HUES48 (cell line): ENCODE results near the gene ZCCHC14.
"Not testable (repeated sequence)": the region's sequence is repeated elsewhere in the genome, so short reads cannot be mapped to it uniquely, and the experiment has no call there.

Source experiments
- H3K27ac ChIP-seq: one replicate; pipeline ENCODE4 v1.7.0; 2013; ENCODE audit warnings: low read depth, low read length, inconsistent platforms
- H3K27me3 ChIP-seq: 2 replicates; pipeline ENCODE4 v1.6.1; 2013; ENCODE audit warnings: mild to moderate bottlenecking, low read length; ENCODE audit not compliant: control insufficient read depth, insufficient read depth
- H3K36me3 ChIP-seq: 2 replicates; pipeline ENCODE4 v1.6.1; 2013; ENCODE audit warnings: low read length; ENCODE audit not compliant: control insufficient read depth, insufficient read depth
- H3K4me1 ChIP-seq: 2 replicates; pipeline ENCODE4 v1.6.1; 2013; ENCODE audit warnings: mild to moderate bottlenecking, low read length; ENCODE audit not compliant: control insufficient read depth, insufficient read depth
- H3K4me3 ChIP-seq: 2 replicates; pipeline ENCODE4 v1.5.1; 2013; ENCODE audit warnings: mild to moderate bottlenecking, low read depth, low read length
- H3K9ac ChIP-seq: 2 replicates; pipeline ENCODE4 v1.6.1; 2013; ENCODE audit warnings: mild to moderate bottlenecking, low read depth, low read length, moderate library complexity
- H3K9me3 ChIP-seq: 2 replicates; pipeline ENCODE4 v1.6.1; 2013; ENCODE audit warnings: low read length; ENCODE audit not compliant: control insufficient read depth, insufficient read depth

Gene ZCCHC14

GRCh38 chr16:87485792-87486191 lies 7.0 kb downstream of the ZCCHC14 start:
- H3K36me3 ChIP-seq, H3K4me3 ChIP-seq, H3K9me3 ChIP-seq, H3K9ac ChIP-seq, H3K27ac ChIP-seq, H3K27me3 ChIP-seq: not testable (repeated sequence)
- H3K4me1 ChIP-seq = peaks cover 19% of the 10 kb centered on the region

DNA sequence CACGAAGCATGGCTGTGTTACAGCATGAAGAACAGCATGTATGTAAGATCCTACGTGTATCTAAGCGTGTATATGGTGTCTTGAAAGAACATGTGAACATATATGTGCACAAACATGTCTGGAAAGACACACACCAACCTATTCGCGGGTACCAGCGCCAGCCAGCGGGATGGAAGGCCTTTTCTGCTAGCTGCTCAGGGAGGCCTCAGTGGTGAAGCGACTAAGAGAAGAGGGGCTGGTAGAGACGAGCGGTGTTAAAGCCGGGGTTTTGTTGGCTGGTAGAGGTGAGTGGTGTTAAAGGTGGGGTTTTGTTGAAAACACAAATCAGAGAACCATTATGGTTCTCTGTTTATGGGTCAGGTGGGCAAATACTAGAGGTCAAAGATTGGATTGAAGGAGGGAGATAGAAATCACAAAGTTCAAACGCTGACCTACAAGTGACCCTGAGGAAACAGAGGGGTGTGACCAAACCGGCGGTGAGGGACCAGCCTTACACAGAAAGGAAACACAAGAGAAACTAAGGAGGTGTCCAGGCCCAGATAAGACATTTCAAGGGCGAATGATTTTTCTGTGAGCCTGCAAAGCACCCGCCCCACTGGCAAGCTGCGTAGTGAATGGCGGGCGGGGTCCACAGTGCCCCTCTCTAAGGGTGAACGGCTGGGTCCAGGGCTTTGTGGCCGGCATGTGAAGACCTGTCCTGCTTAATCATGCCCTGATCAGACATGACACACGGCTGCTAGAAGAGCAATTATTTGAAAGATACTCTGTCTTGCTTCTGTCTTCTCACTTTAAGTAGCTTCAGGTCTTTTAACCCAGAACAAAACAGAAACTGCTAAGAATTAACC lies 8.1 kb downstream of the ZCCHC14 start:
- Histone ChIP-seq H3K27me3 (no peaks in the 10 kb centered on the region), H3K9ac (no peak overlapping the region), H3K27ac (no peak overlapping the region), H3K36me3 (peaks cover 5% of the 10 kb centered on the region; the same call in 1 of the 2 replicates), H3K4me3 (no peak overlapping the region), H3K4me1 (peaks cover 9% of the 10 kb centered on the region), H3K9me3 (no peaks in the 10 kb centered on the region)

DNA sequence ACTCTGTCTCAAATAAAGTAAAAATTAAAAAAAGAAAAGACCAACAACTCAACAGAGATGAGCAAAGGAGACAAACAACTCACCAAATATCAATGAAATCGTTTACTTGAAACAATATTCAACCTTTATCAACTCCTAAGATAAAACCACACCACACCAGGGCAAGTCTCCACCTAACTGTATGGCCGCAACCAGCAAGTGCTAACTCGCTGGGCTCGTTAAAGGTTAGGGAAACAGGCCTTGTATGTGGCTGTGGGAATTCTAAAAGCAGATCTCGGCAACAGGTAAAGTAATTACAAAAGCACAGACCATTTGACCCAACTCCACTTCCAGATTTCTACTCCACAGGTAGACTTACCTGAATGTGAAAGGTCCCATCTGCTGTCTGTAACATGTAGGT lies 9.3 kb downstream of the ZCCHC14 start:
- H3K4me3 ChIP-seq = no peak overlapping the region
- H3K9me3 ChIP-seq = no peaks in the 10 kb centered on the region
- H3K36me3 ChIP-seq = peaks cover 5% of the 10 kb centered on the region; the same call in 1 of the 2 replicates
- H3K9ac ChIP-seq = no peak overlapping the region
- H3K4me1 ChIP-seq = peaks cover 8% of the 10 kb centered on the region
- H3K27me3 ChIP-seq = no peaks in the 10 kb centered on the region
- no peak overlapping the region for H3K27ac ChIP-seq

- H3K4me3 ChIP-seq, H3K36me3 ChIP-seq, H3K9ac ChIP-seq, H3K9me3 ChIP-seq, H3K27me3 ChIP-seq, H3K27ac ChIP-seq, H3K4me1 ChIP-seq: not testable (repeated sequence)
Measured at GRCh38 chr16:87482670-87483069, 10.2 kb downstream of the ZCCHC14 start.

GRCh38 chr16:87482266-87482665 lies 10.6 kb downstream of the ZCCHC14 start:
- no peaks in the 10 kb centered on the region for H3K9me3 ChIP-seq
- no peak overlapping the region for H3K4me3 ChIP-seq
- H3K9ac ChIP-seq = no peak overlapping the region
- H3K27ac ChIP-seq = no peak overlapping the region
- no peaks in the 10 kb centered on the region; the same call in 1 of the 2 replicates for H3K4me1 ChIP-seq
- no peaks in the 10 kb centered on the region for H3K27me3 ChIP-seq
- peaks cover 5% of the 10 kb centered on the region; the same call in 1 of the 2 replicates for H3K36me3 ChIP-seq

GRCh38 chr16:87481711-87482110 lies 11.1 kb downstream of the ZCCHC14 start:
- H3K4me3 ChIP-seq, H3K9me3 ChIP-seq, H3K4me1 ChIP-seq, H3K9ac ChIP-seq, H3K27ac ChIP-seq, H3K27me3 ChIP-seq, H3K36me3 ChIP-seq: not testable (repeated sequence)

DNA sequence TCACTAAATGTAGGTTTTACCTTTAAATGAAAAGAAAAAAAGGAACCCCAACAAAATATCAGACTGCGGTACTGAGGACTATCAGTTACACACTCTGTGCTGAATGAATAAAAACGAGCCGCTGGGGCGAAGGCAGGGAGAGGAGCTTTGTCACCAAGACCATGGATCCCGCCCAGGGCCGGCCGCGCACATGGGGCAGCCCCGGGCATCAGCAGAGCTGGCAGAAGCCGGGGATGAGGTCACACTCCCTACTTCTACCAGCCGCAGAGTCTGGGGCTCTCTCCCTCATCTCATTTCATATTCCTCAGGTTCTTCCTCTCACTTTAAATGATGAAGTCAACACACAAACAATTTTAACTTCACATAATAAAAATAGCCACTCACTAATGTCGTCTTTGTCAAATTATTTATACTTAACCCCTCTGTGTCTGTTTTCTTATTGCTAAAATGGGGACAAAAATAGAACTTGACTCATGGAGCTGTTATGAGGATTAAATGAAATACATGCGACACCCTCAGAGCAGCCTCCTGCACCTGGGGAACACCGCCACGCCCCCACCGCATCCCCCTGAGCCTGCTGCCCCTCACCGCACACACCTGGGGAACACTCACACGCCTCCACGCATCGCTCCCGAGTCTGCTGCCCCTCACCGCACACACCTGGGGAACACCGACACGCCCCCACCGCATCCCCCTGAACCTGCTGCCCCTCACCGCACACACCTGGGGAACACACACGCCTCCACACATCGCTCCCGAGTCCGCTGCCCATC lies 15.4 kb downstream of the ZCCHC14 start:
- not testable (repeated sequence) for H3K4me1 ChIP-seq, H3K27ac ChIP-seq, H3K27me3 ChIP-seq, H3K9ac ChIP-seq, H3K9me3 ChIP-seq, H3K36me3 ChIP-seq, H3K4me3 ChIP-seq

DNA sequence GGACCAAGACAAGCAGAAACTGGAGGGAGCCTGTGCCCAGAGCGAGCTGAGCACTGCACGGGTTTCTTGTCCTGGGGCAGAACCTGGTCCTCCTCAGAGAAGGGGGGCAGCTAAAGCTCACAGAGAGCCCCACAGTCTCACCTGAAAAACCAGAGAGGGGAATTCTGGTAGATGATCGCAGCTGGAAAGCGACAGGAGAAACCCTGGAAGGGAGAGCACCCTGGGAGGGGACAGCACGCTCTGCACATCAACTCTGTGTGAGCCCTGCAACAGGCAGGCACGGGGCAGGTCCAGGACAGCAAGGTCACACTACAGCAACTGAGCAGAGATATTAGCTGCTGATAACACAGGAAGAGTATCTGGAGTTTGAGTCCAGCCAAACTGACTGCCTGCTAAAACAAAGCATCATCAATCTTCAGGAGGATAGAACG lies 18.2 kb downstream of the ZCCHC14 start:
- H3K27ac ChIP-seq = no peak overlapping the region
- H3K36me3 ChIP-seq = 0 out of 2 replicates have a peak, but pooled peaks cover 3% of the 10 kb centered on the region
- H3K4me3 ChIP-seq = no peak overlapping the region
- H3K4me1 ChIP-seq = peaks cover 6% of the 10 kb centered on the region; the same call in 1 of the 2 replicates
- no peaks in the 10 kb centered on the region for H3K9me3 ChIP-seq
- no peaks in the 10 kb centered on the region for H3K27me3 ChIP-seq
- H3K9ac ChIP-seq = no peak overlapping the region

GRCh38 chr16:87474017-87474416 lies 18.8 kb downstream of the ZCCHC14 start:
- no peaks in the 10 kb centered on the region for H3K9me3 ChIP-seq
- no peak overlapping the region for H3K27ac ChIP-seq
- H3K9ac ChIP-seq = no peak overlapping the region
- H3K36me3 ChIP-seq = 0 out of 2 replicates have a peak, but pooled peaks cover 3% of the 10 kb centered on the region
- H3K4me1 ChIP-seq = peaks cover 6% of the 10 kb centered on the region; the same call in 1 of the 2 replicates
- H3K27me3 ChIP-seq = no peaks in the 10 kb centered on the region
- no peak overlapping the region for H3K4me3 ChIP-seq

- H3K27me3 ChIP-seq = no peaks in the 10 kb centered on the region
- peaks cover 6% of the 10 kb centered on the region; the same call in 1 of the 2 replicates for H3K4me1 ChIP-seq
Measured at GRCh38 chr16:87472935-87473334, 19.9 kb downstream of the ZCCHC14 start.

More at GRCh38 chr16:87472935-87473334, 19.9 kb downstream of the ZCCHC14 start:
- no peak overlapping the region for H3K27ac ChIP-seq
- H3K9me3 ChIP-seq = no peaks in the 10 kb centered on the region
- H3K9ac ChIP-seq = no peak overlapping the region
- 0 out of 2 replicates have a peak, but pooled peaks cover 3% of the 10 kb centered on the region for H3K36me3 ChIP-seq
- H3K4me3 ChIP-seq = no peak overlapping the region
